Omental fat pad (tissue), 4 donors: ENCODE measurements around the gene SOX21. TPM values are rescaled to one million over a fixed set of nuclear protein-coding genes. Genes with fewer than 3 reads are reported as not detected.

Experiments used
- ATAC-seq: fragments of 150-250 bp; one replicate; pipeline ENCODE4 v1.9.1; 2016; ENCODE audit warnings: mild to moderate bottlenecking, moderate library complexity; ENCODE audit not compliant: low FRiP score
- DNase-seq: peaks from one replicate; pipeline ENCODE4 v3.0.0-alpha.2; 2019; ENCODE audit warnings: low spot score
- CTCF ChIP-seq, 3 donors: fragments of 450-650 bp; IDR thresholded peaks; one replicate each; pipeline ENCODE4 v1.5.1; 2016 to 2017; ENCODE audit warnings: antibody characterized with exemption in 3 of 3, mild to moderate bottlenecking in 3 of 3, moderate library complexity in 2 of 3
- small RNA-seq: library from RNA; depleted of rRNA; stranded (forward); fragments of <200 nt; gene quantifications from one replicate; pipeline ENCODE3, GENCODE V24; 2016
- total RNA-seq, 4 donors: library from RNA; depleted of rRNA; stranded (reverse); fragments of >200 nt; gene quantifications; one replicate each; pipeline ENCODE4 v1.1.0, GENCODE V29; 2016

SOX21 gene
- total RNA-seq, 4 donors from 2014 or later = not detected

- ATAC-seq (no peak), DNase-seq (no peak)
- no peak for TF ChIP-seq CTCF (IDR thresholded peaks at IDR 0.05)
Observed at GRCh38 chr13:94662274-94662945, 49.9 kb downstream of the SOX21 start.

GRCh38 chr13:94661406-94661805 lies 50.9 kb downstream of the SOX21 start:
- no peak for ATAC-seq
- TF ChIP-seq CTCF (IDR thresholded peaks at IDR 0.05) = no peak
- no peak for DNase-seq

GRCh38 chr13:94660695-94661326 lies 51.5 kb downstream of the SOX21 start:
- no peak for DNase-seq
- no peak for TF ChIP-seq CTCF (IDR thresholded peaks at IDR 0.05)

More at GRCh38 chr13:94660695-94661326, 51.5 kb downstream of the SOX21 start:
- ATAC-seq = no peak

Small RNA genes lying within 50 kb of the gene (small RNA-seq; reads per million reads assigned to genes)
- not detected for gene RN7SL585P

Other genes starting within 250 kb of the SOX21 start
- 1 to 10 TPM in 2 of 4 donors, under 1 TPM in 1, not detected in 1; 0.60 to 1.5 (median 1.0) TPM for gene DCT, start 232.9 kb downstream of the SOX21 start, total RNA-seq
- gene TGDS, start 116.4 kb downstream of the SOX21 start, total RNA-seq = 10 to 100 TPM; 10.7 to 21.3 (median 13.7) TPM
- 10 to 100 TPM in 2 of 4 donors, 1 to 10 TPM in 2; 5.3 to 33.4 (median 12.9) TPM for gene GPR180, start 110.7 kb downstream of the SOX21 start, total RNA-seq